T follicular helper cell (primary cell): Measurements from ENCODE around the gene NOXO1.
"Not testable (repeated sequence)": the region's sequence is repeated elsewhere in the genome, so short reads cannot be mapped to it uniquely, and the experiment has no call there.

ENCODE experiments used
- DNase-seq: peaks from one replicate; pipeline ENCODE4 v3.0.0-alpha.2; 2020; ENCODE audit warnings: low read depth

The NOXO1 gene

DNA sequence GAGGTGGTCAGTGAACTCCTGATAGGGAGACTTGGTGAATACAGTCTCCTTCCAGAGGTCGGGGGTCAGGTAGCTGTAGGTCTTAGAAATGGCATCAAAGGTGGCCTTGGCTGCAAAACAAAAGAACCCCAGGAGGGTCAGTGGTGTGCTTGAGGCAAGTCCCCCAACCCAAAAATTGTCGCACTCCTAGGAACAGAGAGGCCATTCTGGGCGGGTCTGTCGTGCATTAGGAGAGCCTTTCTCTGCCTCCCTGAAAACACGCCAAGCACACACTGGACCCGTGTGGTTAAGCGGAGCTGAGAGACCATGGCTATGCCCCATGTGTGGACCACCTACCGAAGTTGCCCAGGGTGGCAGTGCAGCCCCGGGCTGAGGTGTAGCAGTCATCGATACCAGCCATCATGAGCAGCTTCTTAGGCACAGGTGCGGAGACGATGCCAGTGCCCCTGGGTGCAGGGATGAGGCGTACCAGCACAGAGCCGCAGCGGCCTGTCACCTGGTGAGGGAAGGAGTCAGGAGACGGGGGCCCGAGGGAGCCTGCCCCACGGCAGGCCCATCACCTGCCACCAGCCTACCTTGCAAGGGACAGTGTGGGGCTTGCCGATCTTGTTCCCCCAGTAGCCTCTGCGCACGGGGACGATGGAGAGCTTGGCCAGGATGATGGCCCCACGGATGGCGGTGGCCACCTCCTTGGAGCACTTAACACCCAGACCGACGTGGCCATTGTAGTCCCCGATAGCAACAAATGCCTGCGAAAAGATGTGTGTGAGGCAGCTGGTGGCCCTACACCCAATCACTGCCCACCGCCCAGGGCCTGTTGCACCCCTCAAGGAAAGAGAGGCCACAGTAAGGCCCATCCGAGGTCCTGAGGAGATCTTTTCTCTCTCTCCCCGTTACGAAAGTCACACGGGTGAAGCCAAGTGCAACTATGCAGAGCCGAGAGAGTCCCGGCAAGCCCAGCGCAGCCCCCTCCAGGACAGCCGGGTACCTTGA is 18.8 kb downstream of the NOXO1 start:
- DNase-seq = not testable (repeated sequence)

DNA sequence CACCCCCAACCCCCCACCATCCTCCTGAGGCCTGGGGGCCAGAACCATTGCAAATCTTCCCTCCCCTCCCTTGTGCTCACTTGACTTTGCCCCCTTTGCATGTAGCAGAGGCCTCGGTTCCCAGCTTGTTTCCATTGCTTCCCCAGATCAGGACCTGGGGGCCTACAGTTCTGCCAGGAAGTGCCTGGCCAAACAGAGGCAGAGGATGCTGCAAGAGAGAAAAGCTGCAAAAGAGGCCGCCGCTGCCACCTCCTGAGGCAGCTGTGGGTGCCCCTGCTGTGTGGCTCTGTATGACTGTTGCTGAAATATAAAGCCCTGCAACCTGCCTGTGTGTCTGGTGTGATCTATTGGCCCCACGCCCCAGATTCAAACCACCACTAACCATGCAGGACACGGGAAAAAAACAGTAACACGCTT is 19.6 kb downstream of the NOXO1 start:
- DNase-seq = no peak

DNA sequence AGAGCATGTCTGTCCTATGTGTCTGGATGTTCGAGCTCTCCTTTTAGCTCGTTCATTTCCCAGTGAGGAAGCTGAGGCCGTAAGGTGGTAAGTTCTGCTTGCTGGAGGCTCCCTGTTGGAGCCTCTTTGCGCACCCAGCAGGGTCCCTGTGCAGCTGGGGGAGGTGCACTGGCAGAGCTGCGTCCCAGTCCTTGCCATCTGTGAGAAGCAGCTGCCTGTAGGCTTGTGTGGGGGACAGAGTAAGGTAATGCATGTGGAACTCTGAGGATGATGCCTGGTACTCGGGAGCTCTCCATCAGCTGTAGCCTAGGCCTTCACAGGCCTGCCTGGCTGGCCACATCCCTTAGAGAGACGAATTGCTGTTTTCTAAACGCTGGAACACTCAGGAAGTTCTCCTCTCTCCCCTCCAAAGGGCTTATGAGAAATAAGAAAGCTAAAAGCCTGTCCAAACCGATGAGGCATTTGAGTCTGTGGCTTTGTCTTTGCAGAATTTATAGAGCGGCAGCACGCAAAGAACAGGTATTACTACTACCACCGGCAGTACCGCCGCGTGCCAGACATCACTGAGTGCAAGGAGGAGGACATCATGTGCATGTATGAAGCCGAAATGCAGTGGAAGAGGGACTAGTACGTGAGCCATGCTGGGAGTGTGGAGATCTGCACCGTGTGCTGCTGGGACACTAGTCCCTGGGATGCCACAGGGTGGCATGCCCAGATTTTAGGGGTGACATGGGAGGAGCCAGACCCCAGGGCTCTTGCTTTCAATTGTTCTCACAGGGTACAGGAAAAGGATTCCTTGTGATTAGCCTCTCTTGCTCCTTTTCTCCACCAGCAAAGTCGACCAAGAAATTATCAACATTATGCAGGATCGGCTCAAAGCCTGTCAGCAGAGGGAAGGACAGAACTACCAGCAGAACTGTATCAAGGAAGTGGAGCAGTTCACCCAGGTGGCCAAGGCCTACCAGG is 20.3 kb downstream of the NOXO1 start:
- no peak for DNase-seq

DNA sequence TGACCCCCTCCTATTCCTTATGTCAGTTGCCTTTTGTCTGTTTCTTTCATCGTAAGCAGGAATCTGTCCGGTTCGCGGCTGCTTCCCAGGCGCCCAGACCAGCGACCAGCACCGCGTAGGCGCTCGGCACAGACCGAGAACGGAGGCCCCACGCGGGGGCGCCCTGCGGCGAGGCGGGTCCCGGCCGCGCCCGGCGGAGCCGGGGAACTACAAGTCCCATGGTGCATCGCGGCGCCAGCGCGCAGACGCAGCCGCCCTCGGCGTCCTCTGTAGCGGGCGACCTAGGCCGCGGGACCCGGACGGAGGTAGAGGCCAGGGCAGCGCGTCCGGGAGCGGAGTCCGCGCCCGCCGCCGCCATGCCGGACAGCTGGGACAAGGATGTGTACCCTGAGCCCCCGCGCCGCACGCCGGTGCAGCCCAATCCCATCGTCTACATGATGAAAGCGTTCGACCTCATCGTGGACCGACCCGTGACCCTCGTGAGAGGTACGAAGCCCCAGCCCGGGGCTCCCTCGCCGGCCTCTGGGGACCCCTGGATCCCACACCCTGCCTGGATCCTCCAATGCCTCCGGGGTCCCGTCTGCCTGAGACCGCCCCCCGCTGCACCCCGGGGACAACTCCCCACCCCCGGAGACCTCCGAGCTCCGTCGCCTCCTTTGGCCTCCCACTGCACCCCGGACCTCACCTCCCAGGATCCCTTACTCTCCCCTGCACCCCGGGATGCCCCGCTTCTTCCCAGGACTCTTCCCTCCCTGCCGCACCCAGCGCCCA is 21.8 kb downstream of the NOXO1 start, which contains the start of gene NDUFB10:
TSS of gene NDUFB10 (plus strand) at position 270 of the 771 bp plus-strand sequence. CDS start at position 357, 87 bp downstream.
- DNase-seq = peak; percentile 82

DNA sequence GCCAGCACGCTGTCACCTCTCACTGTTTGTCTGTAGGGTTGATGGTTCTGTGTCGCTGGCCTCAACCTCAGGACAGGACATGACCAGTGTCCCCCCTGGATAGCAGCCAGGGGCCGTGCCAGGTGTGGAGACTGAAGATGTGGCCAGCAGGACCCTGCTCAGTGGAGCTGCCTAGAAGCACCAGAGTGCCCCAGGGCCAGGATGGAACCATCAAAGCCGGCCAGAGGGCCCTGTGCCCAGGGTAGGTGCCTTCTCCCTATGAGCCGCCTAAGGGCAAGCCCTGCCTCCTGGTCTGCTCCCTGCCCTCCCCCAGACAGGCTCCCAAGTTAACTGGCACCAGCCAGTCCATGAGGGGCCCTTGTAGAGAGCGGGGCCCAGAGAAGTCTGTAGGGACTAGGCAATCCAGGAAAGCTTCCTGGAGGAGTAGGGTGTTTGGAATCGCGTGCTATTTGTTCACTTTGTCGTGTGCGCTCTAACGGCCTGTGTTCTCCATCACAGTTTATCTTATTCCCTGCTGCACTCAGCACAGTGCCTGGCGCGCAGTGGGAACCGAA is 22.5 kb downstream of the NOXO1 start:
- no peak for DNase-seq

DNA sequence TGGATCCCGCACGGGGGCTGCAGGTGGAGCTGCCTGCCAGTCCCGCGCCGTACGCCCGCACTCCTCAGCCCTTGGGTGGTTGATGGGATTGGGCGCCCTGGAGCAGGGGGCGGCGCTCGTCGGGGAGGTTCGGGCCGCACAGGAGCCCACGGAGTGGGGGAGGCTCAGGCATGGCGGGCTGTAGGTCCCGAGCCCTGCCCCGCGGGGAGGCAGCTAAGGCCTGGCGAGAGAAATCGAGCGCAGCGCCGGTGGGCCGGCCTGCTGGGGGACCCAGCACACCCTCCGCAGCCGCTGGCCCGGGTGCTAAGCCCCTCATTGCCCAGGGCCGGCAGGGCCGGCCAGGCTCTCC is 23.2 kb downstream of the NOXO1 start:
- DNase-seq = not testable (repeated sequence)

DNA sequence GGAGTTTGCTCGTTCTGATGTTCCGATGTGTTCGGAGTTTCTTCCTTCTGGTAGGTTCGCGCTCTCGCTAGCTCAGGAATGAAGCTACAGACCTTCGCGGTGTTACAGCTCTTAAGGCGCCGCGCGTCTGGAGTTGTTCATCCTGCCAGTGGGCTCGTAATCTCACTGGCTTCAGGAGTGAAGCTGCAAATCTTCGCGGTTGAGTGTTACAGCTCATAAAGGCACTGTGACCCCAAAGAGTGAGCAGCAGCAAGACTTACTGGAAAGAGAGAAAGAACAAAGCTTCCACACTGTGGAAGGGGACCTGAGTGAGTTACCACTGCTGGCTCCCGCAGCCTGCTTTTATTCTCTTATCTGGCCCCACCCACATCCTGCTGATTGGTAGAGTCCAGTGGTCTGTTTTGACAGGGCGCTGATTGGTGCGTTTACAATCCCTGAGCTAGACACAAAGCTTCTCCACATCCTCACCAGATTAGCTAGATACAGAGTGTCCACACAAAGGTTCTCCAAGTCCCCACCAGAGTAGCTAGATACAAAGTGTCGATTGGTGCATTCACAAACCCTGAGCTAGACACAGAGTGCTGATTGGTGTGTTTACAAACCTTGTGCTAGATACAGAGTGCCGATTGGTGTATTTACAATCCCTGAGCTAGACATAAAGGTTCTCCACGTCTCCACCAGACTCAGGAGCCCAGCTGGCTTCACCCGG is 23.7 kb downstream of the NOXO1 start:
- not testable (repeated sequence) for DNase-seq

DNA sequence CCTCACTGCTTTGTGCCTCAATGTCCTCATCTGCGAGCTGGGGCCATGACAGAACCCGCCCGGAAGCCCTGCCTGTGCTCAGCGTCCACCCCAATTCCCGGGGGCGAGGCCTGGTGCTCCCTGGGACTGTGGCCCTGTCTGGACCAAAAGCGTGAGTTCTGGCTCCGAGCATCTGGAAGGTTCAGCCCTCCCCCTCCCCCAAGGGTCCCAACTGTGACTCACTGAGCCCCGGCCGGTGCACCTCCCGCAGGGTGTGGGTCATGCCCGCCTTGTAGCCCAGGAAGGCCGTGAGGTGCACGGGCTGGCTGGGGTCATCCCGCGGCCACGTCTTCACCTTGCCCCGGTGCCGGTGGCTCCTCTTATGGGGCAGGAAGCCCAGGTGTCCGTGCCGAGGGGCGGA is 27.5 kb downstream of the NOXO1 start:
- no peak for DNase-seq

DNA sequence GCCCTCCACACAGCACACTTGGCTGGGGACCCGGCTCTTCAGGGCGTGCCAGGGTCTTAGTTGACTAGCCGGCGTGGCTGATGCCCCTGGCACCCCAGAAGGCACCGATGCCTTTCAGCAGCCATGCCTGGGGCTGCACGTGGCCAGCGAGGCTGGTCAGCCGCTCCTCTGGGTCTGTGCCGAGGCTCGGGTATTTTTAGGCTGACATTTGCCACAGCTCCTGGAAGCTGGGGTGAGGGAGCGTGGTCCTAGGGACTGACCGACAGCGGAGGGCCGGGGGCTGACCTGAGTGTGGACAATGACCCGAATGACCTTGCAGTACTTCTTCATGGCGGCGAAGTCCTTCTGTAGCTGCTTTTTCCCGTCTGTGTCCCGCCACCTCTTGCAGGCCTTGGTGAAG is 30.7 kb downstream of the NOXO1 start:
- no peak for DNase-seq

DNA sequence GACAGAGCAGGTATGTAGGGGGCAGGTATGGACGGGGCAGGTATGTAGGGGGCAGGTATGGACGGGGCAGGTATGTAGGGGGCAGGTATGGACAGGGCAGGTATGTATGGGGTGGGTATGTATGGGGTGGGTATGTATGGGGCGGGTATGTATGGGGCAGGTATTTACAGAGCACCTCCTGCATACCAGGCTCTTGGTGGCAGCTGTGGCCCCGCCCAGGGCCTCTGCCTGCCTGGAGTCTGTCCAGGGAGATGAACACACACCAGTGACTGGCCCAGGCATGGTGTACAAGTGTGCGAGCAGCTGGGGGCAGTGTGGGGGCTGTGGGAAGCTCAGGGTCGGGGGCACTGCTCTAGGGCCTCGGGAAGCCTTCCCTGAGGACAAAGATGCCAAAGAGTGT is 31.2 kb downstream of the NOXO1 start:
- no peak for DNase-seq

DNA sequence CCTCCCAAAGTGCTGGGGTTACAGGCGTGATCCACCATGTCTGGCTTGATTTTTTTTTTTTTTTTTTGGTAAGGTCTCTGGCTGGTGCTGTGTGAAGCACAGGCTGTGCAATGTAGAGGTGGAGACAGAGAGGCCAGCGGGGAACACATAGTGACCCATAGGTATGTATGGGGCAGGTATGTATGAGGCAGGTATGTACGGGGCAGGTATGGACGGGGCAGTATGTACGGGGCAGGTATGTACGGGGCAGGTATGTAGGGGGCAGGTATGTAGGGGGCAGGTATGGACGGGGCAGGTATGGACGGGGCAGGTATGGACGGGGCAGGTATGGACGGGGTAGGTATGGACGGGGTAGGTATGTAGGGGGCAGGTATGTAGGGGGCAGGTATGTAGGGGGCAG is 31.8 kb downstream of the NOXO1 start:
- no peak for DNase-seq

DNA sequence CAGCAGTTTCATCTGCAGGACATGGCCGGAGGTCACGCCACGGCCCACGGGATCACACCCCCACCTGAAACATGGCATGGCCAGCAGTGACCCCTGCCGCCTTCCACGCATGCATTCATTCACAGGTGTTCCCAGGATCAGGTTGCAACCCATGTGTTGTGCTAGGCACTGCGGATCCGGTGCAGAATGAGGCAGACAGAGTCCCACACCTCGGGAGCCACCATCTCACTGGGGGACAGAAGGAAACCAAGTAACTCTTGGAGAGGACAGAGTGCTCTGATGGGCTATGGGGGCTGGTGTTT is 33.9 kb downstream of the NOXO1 start:
- no peak for DNase-seq

DNA sequence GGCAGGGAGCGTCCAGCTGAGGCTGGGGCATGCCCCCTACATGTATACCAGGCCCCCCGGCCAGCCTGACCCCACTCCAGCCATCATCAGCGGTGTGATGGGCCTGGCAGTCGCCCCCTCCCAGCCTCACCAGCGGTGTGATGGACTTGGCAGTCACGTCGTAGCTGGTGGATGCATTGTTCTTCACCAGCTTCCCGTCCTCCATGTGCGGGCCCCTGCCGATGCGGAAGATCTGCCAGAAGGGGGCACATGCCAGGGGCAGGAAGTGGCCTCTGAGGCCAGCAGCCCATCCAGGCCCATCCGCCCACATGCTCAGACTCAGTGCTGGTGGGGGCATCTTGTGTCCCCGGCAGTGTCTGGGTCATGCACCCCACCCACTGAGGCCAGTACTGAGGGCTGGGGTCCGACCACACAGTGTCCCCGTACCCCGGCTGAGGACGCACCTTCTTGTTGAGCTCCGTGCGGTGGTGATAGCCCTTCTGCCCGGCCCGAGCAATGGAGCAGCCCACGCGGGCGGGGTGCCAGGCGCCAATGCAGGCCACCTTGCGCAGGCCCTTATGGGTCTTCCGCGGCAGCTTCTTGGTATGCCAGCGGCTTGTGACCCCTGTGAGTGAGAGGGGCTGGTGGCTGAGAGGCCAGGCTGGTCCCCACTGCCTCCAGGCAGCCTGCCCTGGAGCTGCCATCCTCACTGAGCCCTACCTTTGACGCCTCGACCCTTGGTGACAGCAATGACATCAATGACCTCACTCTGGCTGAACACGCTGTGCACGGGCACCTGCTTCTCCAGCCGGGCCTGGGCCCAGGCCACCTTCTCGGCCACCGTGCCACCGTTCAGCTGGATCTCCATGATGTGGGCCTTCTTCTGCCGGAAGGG is 34.5 kb downstream of the NOXO1 start:
- DNase-seq = no peak

DNA sequence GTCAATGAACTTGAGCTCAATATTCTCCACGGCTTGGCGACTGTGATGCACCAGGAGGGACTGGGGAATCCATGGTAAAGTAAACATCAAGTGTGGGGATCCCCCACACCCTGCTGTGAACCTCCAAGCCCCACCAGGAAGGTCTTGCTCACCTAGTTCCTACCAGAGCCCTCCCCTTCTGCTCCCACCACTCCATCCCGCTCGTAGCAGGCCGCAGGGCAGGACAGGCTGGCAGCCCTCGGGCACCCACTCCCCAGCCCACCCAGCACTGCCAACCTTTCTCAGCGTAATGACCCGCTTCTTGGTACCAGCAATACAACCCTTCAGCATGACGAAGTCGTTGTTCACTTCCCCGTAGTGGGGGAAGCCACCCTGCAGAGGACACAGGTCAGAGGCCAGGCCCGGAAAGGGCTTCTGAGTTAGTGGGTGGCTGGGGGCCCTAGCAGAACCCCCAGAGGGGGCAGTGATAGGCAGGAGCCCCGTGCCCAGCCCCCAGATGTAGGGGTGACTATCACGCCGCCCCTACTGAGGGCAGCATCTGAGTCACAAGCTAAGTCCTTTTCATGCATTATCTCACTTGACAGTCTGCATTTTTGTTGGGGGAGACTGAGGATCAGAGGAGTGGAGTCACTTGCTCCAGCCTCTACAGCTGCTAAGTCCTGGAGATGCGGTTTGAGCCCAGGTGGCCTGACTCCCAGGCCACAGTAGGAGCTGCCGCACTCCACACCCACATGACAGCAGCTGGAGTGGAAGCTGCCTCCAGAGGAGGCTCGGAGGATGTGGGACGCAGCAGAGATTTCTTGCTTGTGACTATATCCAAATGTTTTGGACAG is 35.5 kb downstream of the NOXO1 start:
- no peak for DNase-seq

DNA sequence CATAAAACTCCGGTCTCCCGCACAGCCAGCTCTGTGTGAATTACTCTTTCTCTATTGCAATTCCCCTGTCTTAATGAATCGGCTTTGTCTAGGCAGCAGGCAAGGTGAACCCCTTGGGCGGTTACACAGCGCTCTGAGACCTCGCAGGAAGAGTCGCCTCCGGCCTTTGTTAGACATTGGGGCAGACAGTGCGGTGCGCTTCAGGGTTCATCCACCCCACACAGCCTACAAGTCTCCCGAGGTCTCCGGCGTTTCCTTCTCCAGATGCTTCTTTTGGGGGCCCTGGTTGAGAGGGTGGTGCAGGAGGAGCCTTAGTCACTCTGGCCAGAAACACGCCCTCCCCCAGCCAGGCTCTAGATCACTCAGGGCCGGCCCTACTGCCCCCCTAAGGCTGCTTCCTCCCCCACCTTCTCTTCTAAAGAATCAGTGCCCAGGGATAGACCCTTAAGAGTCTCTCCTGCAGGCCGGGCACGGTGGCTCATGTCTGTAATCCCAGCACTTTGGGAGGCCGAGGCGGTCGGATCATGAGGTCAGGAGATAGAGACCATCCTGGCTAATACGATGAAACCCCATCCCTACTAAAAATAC is 36.6 kb downstream of the NOXO1 start:
- DNase-seq = no peak

DNA sequence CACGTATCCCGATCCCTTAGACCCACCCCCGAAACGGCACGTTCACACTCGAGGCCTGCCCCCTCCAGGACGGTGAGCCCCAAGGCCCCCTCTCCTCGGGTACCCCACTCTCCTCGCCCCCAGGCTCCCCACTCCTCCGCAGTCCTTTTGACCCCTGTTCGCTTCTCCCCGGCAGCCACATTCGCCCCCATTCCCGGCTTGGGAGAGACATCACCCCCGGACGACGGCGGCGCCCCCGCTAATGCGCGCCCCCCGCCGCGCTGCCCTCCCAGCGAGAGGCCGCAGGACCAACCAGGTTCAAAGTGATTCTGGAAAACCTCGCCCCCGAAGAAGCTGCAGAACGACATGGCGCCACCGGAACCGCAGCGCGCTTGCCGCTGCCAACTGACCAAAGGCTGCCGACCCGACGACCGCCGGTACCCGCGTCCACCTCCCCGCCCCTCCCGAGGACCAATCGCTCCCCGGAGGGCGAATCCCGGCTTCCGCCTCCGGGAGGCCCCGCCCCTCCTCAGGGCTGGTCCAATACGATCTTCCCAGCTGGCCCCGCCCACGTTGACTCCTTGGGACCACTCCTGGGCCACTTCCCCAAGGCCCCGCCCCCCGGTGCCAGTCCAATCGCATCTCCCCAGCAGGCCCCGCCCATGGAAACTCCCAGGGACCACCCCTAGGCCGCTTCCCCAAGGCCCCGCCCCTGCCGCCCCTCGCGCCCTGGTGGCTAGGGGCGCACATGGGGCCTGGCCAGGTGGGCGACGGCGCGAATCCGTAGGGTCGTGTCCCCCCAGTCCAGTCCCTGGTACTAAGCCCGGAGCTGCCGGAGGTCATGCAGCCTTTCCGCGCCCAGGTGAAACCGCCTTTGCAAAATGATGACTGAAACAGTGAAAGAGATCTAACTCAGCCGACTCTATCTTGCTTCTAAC is 38.2 kb downstream of the NOXO1 start, which contains the start of gene MSRB1:
TSS of gene MSRB1 (minus strand) at position 390 of the 917 bp plus-strand sequence. CDS start at position 347, 43 bp downstream.
- peak; percentile 99 for DNase-seq

DNA sequence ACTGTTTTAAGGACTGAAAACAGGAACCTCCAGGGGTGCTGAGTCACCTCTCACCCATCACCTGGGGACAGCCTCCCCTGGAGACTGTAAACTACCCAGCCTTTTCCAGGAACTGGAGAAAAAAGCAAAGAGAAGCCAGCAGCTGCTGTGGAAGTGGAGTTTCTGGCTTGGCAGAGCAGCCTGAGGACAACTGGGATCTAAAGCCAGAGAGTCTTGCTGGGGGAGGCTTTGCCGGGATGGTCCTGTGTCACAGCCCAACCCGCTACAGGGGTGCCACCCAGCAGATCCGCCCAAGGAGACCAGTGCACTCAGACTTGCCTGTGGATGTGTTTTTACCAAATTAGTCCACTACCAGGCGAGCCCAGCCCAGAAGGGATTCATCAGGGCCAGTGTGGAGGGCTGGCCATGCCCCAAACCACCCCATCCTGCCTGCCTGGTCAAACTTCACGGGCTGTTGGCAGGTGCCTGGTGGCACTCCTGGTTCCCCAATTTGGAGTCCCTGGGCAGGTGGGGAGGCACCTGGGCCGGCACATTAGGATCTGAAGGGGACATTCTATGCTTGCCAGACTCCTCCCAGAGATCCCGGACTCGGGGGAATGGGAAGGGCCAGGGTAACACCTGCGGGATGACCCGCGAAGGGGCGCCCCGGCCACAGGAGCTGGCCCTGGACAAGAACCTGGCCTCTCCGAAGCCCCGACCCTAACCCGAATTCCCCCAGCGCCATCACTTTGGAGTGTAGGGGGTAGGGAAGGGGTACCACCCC is 39.0 kb downstream of the NOXO1 start:
- DNase-seq = no peak
